ENCODE measurements around the gene ACVR1.

- TF ChIP-seq CTCF (IDR thresholded peaks at IDR 0.05) (no peak), ZFX (IDR thresholded peaks at IDR 0.05; ENCODE audit: borderline replicate concordance) (no peak)
Measured at GRCh38 chr2:157815421-157815820, 60.7 kb downstream of the ACVR1 start.

All from 22Rv1 (cell line).